ENCODE results near the gene SDCCAG8. TPM values are rescaled to one million over a fixed set of nuclear protein-coding genes. Genes with fewer than 3 reads are reported as not detected.

Gene SDCCAG8
- total RNA-seq, 2 experiments from 2014 or later: 18.3 to 21.2 TPM

DNA sequence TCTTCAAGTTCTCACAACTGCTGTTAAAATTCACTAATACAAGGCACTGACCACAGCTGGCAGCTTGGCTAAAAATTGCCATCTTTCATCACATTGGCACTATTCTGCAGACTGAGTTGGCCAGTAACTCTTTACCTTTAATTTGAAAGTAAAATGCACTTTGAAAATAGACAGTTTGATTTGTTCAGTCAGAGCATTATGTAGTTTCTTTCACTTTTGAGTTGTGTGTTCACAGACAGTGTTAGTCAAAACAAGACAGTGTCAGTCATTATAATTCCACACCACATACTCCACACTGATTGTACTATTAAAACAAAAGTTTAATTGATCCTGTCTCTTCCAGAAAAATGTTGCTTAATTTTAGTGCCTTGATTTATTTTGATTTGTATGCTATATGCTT, 160.7 kb downstream of the SDCCAG8 start:
- DNase-seq (peak in 1 of 14 experiments; percentile 24), ATAC-seq (ENCODE audit: poor library complexity) (no peak)
- Histone ChIP-seq H3K27me3 (ENCODE audit: control insufficient read depth in 1 of 2, insufficient read depth in 2 of 2, low read length in 2 of 2) (no peaks in the 10 kb centered on the region), H3K4me1 (ENCODE audit: insufficient read depth, low read length) (peaks cover 7% of the 10 kb centered on the region), H3K4me3 (ENCODE audit: low read length) (no peak overlapping the region), H3K36me3 (ENCODE audit: insufficient read depth, low read length) (no peaks in the 10 kb centered on the region), H3K27ac (ENCODE audit: low read depth in 1 of 2, low read length in 2 of 2) (no peak overlapping the region), H3K9me3 (ENCODE audit: control insufficient read depth in 1 of 2, insufficient read depth in 1 of 2, low read length in 2 of 2) (no peaks in the 10 kb centered on the region)
- ChIA-PET POLR2A (interaction anchor here (0.6 to 0.9 kb wide), 2 partner anchors 855 to 1448 kb away, joined by 3 read pairs; no protein-coding TSS in a partner anchor), CTCF (no interaction called here)
- Mint-ChIP-seq H3K4me1 (ENCODE audit: low read depth) (peaks cover 36% of the 10 kb centered on the region), H3K4me3 (no peak overlapping the region), H3K27ac (peak overlapping the region; percentile 55), H3K27me3 (no peaks in the 10 kb centered on the region), H3K9me3 (no peaks in the 10 kb centered on the region), H3K36me3 (ENCODE audit: low read depth) (peaks cover 25% of the 10 kb centered on the region)
- intact Hi-C loops (cut with DNase I, micrococcal nuclease): no loop called here
- TF ChIP-seq CTCF (IDR thresholded peaks at IDR 0.05): no peak

DNA sequence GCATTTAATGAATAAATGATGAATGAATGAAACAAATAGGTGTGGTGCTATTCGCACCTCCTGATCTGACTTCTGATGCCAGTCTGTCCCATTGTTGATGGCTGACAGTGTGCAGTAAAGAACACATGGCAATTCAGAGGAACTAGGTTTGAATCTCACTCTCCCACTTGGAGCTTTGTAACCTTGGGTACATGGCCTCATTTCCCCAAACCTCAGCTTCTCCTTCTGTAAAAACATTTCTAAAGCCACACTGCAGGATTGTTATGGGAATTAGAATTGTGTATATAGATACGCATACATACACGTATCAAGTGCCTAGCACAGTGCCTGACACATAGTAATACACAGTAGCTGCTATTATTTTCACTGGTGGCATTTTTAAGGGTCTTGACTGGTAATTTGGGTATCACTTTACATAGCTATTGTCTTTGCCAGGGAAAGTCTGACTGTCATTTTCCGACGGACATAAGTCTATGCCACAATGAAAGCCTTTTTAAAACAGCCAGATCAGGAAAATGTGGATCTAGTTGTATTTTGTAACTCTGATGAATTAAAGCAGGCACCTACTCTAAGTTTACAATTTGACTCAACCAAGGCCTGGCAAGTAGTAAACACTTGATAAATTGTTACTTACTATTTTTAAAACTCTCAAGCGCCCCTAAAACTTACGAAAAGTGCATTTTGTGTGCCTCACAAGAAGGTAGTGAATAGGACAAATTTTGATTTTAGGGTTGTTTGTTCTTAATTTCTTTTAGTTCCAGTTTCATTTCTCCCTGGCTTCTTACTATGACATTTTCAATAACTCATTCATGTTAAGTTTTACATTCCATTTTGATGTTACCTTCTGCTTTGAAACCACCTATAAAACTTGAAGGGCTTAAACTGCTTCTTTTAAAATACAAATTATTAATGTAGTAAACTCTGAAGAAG, 164.4 kb downstream of the SDCCAG8 start:
- ChIA-PET POLR2A (no interaction called here), CTCF (no interaction called here)
- H3K9me3 ChIP-seq (ENCODE audit: control insufficient read depth in 1 of 2, insufficient read depth in 1 of 2, low read length in 2 of 2): no peaks in the 10 kb centered on the region
- no peak overlapping the region for H3K27ac ChIP-seq (ENCODE audit: low read depth in 1 of 2, low read length in 2 of 2)
- H3K4me1 ChIP-seq (ENCODE audit: insufficient read depth, low read length): peaks cover 12% of the 10 kb centered on the region
- H3K27me3 Mint-ChIP-seq: no peaks in the 10 kb centered on the region
- no peak for TF ChIP-seq CTCF (IDR thresholded peaks at IDR 0.05)
- H3K4me1 Mint-ChIP-seq (ENCODE audit: low read depth): peaks cover 36% of the 10 kb centered on the region
- intact Hi-C loops (cut with DNase I, micrococcal nuclease): loop anchor here in 1 of 2 experiments (10.0 kb wide), 1 partner anchor 675 kb away; no protein-coding TSS in a partner anchor
- H3K4me3 ChIP-seq (ENCODE audit: low read length): no peak overlapping the region
- no peak overlapping the region for H3K4me3 Mint-ChIP-seq
- no peak for ATAC-seq (ENCODE audit: poor library complexity)
- H3K27me3 ChIP-seq (ENCODE audit: control insufficient read depth in 1 of 2, insufficient read depth in 2 of 2, low read length in 2 of 2): no peaks in the 10 kb centered on the region
- no peaks in the 10 kb centered on the region for H3K36me3 ChIP-seq (ENCODE audit: insufficient read depth, low read length)
- no peak for DNase-seq
- H3K36me3 Mint-ChIP-seq (ENCODE audit: low read depth): peaks cover 31% of the 10 kb centered on the region
- no peaks in the 10 kb centered on the region for H3K9me3 Mint-ChIP-seq
- H3K27ac Mint-ChIP-seq: no peak overlapping the region

DNA sequence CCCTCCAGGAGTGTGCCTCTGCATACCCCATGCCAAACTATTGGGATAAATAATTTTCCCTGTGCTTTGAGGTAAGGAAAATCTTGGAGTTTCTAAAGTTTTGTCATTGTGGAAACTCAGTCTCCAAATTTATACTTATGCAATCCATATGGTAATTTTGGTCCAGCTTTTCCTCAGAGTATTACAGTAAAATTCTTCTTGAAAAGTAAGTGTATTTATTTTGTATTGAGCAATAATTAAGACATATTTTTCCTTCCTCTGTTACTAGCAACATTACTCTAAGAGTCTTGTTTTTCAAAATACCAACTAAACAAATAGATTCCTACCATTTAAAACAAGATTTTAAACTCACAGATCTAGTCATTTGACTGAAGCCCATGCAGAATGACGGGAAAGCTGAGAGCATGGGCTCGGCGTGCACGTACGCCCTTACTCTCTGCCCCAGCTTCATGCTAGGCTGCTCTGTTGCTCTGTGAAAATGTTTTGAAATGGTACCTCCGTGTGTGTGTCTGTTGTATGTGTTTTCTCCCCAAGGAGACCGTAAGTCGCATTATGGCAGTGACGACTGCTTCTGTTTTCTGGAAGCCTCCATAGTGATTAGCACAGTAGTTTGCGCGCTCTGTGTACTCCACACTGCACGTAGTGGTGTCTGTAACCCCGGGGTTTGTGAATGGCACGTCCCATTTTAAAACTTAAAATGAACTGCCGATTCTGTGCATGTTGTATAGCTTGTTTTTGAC, 165.3 kb downstream of the SDCCAG8 start:
- CTCF ChIA-PET: no interaction called here
- Mint-ChIP-seq H3K4me1 (ENCODE audit: low read depth) (peaks cover 29% of the 10 kb centered on the region), H3K36me3 (ENCODE audit: low read depth) (peaks cover 28% of the 10 kb centered on the region), H3K27me3 (no peaks in the 10 kb centered on the region), H3K4me3 (peak overlapping the region; percentile 47), H3K27ac (peak overlapping the region; percentile 3), H3K9me3 (no peaks in the 10 kb centered on the region)
- no peaks in the 10 kb centered on the region for H3K36me3 ChIP-seq (ENCODE audit: insufficient read depth, low read length)
- no peak for DNase-seq
- H3K4me1 ChIP-seq (ENCODE audit: insufficient read depth, low read length): peaks cover 9% of the 10 kb centered on the region
- H3K27me3 ChIP-seq (ENCODE audit: control insufficient read depth in 1 of 2, insufficient read depth in 2 of 2, low read length in 2 of 2): no peaks in the 10 kb centered on the region
- POLR2A ChIA-PET: interaction anchor here (0.7 to 0.9 kb wide), 3 partner anchors 11 to 626 kb away, joined by 3 to 4 read pairs (median 3); partner anchors contain the start of genes CEP170 and SDCCAG8
- no peak overlapping the region for H3K27ac ChIP-seq (ENCODE audit: low read depth in 1 of 2, low read length in 2 of 2)
- no peak for TF ChIP-seq CTCF (IDR thresholded peaks at IDR 0.05)
- peak overlapping the region; percentile 24 for H3K4me3 ChIP-seq (ENCODE audit: low read length)
- peak; percentile 15 for ATAC-seq (ENCODE audit: poor library complexity)
- no peaks in the 10 kb centered on the region for H3K9me3 ChIP-seq (ENCODE audit: control insufficient read depth in 1 of 2, insufficient read depth in 1 of 2, low read length in 2 of 2)
- intact Hi-C loops (cut with DNase I, micrococcal nuclease): loop anchor here in 1 of 2 experiments (10.0 kb wide), 1 partner anchor 676 kb away; no protein-coding TSS in a partner anchor

Data from CD4-positive, alpha-beta T cell (primary cell).